AG10803 (cell line): ENCODE measurements around the gene TIRAP.

Experiments used
- DNase-seq: peaks from one replicate; pipeline ENCODE4 v3.0.0; 2010; ENCODE audit warnings: low read depth
- H3K4me3 ChIP-seq: 2 replicates; pipeline ENCODE4 v1.5.1; 2011; ENCODE audit warnings: mild to moderate bottlenecking, low read length, control low read depth
- TF ChIP-seq, protein P1 (sequence below): conservative IDR thresholded peaks from 2 replicates; pipeline ENCODE4 v1.5.1; 2011; ENCODE audit warnings: mild to moderate bottlenecking, low read length, control low read depth, inconsistent platforms

TIRAP gene

DNA sequence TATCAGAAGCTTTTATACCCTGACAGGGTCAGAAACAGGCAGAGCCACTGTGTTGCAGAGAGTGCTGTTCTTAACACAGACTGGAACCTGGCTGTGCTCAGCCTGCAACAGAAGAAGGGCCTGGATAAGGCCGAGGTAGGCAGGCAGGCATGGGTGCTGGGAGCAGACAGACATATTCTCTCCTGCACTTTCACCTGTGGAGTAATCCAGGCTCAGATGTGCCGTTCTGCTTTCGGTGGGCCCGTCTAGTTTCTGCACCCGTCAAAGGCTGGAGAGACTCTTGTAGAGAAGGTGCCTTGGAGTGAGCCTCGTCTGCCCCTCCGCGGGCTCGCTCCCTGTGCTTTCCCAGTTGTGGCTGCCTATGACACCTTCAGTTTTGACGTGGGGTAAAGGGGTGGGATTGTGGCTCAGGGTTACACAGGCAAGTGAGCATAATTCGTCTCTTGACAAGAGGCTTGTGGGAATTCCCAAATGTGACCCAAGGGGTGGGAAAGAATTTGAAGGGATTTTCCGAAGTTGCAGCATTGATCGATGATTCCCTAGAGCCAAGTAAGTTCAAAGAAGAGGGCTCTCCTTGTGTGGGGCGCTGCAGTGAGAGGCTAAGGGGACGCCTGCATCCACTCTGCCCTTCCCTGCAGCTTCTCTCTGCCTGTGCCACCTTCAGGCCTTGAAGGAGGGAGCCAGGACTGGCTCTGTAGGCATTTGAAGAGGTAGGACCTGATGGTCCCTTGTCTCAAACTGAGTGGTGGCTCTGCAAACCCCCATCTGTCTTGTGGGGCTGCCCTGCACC, 56.4 kb downstream of the TIRAP start:
- no peak overlapping the region for H3K4me3 ChIP-seq
- no peak for DNase-seq

DNA sequence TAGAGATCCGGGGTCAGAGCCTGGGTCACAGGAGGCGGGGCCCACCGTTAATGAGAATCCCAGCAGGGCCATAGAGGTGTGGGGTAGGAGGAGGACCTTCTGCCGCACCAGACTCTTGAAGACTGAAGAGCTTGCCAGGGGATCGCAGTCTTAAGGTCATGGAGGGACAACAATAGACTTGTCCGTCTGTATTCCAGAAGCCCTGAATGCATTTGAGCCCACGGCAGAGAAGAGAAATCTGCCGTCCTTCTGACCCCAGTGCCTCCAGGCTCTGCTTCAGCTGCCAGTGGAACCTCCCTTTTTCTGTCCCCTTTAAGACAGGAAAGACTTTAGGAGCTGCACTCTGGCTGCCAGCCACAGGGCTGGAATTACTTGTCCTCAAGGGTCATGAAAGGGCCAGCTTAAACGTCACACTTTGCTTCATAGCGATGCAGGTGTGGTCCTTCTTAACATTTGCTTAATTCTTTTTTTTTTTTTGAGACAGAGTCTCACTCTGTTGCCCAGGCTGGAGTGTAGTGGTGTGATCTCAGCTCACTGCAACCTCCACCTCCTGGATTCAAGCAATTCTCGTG, 57.1 kb downstream of the TIRAP start:
- peak; percentile 64 for DNase-seq
- TF ChIP-seq, protein P1, sequence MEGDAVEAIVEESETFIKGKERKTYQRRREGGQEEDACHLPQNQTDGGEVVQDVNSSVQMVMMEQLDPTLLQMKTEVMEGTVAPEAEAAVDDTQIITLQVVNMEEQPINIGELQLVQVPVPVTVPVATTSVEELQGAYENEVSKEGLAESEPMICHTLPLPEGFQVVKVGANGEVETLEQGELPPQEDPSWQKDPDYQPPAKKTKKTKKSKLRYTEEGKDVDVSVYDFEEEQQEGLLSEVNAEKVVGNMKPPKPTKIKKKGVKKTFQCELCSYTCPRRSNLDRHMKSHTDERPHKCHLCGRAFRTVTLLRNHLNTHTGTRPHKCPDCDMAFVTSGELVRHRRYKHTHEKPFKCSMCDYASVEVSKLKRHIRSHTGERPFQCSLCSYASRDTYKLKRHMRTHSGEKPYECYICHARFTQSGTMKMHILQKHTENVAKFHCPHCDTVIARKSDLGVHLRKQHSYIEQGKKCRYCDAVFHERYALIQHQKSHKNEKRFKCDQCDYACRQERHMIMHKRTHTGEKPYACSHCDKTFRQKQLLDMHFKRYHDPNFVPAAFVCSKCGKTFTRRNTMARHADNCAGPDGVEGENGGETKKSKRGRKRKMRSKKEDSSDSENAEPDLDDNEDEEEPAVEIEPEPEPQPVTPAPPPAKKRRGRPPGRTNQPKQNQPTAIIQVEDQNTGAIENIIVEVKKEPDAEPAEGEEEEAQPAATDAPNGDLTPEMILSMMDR, result no peak
- no peak overlapping the region for H3K4me3 ChIP-seq

More for the DNA sequence above, 56.4 kb downstream of the TIRAP start:
- TF ChIP-seq, protein P1, result no peak

DNA sequence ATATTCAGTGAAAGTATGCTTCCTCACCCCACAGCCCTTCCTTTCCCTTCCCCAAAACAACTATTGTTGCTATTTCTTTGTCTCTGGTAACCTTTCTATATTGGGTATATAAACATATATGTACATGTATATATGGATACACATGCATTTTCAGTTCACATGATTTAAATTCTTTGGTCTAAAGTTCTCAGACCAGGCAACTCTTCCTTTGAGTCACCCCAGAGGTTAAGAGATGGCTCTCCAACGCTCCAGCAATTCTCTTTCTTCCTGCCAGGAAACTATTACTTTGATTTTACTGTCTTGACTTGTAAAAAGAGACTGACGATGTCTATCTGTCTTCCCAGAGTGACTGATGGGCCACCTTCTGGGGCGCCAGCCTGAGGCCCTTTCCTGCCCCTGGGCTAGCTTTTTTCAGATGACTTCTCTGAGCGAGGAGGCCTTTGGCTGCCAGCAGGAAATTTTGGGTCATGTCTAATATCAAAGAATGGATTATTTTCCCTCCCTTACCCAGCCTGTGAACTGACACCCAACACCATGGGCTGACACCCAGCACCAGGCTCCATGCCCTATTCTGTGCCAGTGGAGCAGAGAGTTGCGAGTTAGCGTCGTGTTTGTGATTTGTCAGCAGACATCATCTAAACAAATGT, 58.2 kb downstream of the TIRAP start:
- no peak overlapping the region for H3K4me3 ChIP-seq
- DNase-seq, result no peak
- TF ChIP-seq, protein P1, result no peak

DNA sequence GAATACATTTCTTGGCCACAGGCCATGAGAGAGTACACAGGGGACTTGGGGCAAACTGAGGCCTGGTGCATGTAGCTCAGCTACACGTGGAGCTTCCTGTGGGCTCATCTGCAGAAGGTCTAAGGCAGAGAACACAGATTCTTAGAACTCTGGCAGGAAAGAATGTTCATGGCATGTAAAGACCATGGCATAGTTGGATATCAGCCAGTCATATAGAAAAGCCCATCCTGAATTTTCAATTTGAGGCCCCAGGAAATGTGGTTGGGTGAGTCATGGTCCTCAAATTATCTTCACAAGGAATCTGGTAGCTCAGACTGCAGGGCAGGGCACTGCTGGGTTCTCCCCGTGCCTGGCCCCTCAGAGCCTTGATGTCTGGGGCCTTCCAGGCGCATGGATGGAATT, 58.9 kb downstream of the TIRAP start:
- H3K4me3 ChIP-seq, result no peak overlapping the region
- TF ChIP-seq, protein P1, result no peak
- peak; percentile 78 for DNase-seq

DNA sequence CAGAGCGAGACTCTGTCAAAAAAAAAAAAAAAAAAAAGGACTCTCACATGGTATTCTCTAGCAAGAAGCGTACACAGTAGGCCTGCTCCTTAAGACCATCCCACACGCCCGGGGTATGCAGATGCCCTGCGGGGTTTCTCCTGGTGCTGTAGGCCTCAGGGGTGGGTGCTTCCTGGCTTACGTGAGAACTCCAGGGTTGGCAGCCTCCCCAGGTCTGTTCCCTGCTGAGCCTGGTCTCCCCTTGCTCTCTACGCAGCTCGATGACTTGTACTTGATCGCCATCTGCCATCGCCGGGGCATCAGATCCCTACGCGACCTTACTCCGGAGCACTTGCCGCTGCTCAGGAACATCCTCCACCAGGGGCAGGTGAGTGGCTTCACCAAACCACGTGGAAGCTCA, 60.2 kb downstream of the TIRAP start:
- H3K4me3 ChIP-seq, result no peak overlapping the region
- TF ChIP-seq, protein P1, result no peak
- no peak for DNase-seq
